ENCODE data around the gene HS3ST6. TPM values are rescaled to one million over a fixed set of nuclear protein-coding genes. Genes with fewer than 3 reads are reported as not detected.
"Not testable (repeated sequence)": the region's sequence is repeated elsewhere in the genome, so short reads cannot be mapped to it uniquely, and the experiment has no call there.

The HS3ST6 gene
- total RNA-seq, 6 experiments from 2014 or later, result not detected

DNA sequence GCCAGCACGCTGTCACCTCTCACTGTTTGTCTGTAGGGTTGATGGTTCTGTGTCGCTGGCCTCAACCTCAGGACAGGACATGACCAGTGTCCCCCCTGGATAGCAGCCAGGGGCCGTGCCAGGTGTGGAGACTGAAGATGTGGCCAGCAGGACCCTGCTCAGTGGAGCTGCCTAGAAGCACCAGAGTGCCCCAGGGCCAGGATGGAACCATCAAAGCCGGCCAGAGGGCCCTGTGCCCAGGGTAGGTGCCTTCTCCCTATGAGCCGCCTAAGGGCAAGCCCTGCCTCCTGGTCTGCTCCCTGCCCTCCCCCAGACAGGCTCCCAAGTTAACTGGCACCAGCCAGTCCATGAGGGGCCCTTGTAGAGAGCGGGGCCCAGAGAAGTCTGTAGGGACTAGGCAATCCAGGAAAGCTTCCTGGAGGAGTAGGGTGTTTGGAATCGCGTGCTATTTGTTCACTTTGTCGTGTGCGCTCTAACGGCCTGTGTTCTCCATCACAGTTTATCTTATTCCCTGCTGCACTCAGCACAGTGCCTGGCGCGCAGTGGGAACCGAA is 40.6 kb upstream of the HS3ST6 start:
- Mint-ChIP-seq H3K27ac (peak overlapping the region; percentile 90), H3K9me3 (peaks cover 23% of the 10 kb centered on the region), H3K36me3 (ENCODE audit: low read depth) (peaks cover 38% of the 10 kb centered on the region), H3K4me3 (peak overlapping the region; percentile 94), H3K27me3 (ENCODE audit: insufficient read depth) (peaks cover 42% of the 10 kb centered on the region), H3K4me1 (ENCODE audit: low read depth) (peaks cover 30% of the 10 kb centered on the region)
- TF ChIP-seq, protein P1, sequence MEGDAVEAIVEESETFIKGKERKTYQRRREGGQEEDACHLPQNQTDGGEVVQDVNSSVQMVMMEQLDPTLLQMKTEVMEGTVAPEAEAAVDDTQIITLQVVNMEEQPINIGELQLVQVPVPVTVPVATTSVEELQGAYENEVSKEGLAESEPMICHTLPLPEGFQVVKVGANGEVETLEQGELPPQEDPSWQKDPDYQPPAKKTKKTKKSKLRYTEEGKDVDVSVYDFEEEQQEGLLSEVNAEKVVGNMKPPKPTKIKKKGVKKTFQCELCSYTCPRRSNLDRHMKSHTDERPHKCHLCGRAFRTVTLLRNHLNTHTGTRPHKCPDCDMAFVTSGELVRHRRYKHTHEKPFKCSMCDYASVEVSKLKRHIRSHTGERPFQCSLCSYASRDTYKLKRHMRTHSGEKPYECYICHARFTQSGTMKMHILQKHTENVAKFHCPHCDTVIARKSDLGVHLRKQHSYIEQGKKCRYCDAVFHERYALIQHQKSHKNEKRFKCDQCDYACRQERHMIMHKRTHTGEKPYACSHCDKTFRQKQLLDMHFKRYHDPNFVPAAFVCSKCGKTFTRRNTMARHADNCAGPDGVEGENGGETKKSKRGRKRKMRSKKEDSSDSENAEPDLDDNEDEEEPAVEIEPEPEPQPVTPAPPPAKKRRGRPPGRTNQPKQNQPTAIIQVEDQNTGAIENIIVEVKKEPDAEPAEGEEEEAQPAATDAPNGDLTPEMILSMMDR (IDR thresholded peaks at IDR 0.05), result no peak
- no peak for DNase-seq

DNA sequence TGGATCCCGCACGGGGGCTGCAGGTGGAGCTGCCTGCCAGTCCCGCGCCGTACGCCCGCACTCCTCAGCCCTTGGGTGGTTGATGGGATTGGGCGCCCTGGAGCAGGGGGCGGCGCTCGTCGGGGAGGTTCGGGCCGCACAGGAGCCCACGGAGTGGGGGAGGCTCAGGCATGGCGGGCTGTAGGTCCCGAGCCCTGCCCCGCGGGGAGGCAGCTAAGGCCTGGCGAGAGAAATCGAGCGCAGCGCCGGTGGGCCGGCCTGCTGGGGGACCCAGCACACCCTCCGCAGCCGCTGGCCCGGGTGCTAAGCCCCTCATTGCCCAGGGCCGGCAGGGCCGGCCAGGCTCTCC is 39.9 kb upstream of the HS3ST6 start:
- not testable (repeated sequence) for DNase-seq, H3K4me3 Mint-ChIP-seq, H3K27ac Mint-ChIP-seq
- peaks cover 31% of the 10 kb centered on the region for H3K36me3 Mint-ChIP-seq (ENCODE audit: low read depth)
- peaks cover 37% of the 10 kb centered on the region for H3K27me3 Mint-ChIP-seq (ENCODE audit: insufficient read depth)
- peaks cover 16% of the 10 kb centered on the region for H3K9me3 Mint-ChIP-seq
- H3K4me1 Mint-ChIP-seq (ENCODE audit: low read depth), result peaks cover 24% of the 10 kb centered on the region

DNA sequence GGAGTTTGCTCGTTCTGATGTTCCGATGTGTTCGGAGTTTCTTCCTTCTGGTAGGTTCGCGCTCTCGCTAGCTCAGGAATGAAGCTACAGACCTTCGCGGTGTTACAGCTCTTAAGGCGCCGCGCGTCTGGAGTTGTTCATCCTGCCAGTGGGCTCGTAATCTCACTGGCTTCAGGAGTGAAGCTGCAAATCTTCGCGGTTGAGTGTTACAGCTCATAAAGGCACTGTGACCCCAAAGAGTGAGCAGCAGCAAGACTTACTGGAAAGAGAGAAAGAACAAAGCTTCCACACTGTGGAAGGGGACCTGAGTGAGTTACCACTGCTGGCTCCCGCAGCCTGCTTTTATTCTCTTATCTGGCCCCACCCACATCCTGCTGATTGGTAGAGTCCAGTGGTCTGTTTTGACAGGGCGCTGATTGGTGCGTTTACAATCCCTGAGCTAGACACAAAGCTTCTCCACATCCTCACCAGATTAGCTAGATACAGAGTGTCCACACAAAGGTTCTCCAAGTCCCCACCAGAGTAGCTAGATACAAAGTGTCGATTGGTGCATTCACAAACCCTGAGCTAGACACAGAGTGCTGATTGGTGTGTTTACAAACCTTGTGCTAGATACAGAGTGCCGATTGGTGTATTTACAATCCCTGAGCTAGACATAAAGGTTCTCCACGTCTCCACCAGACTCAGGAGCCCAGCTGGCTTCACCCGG is 39.4 kb upstream of the HS3ST6 start:
- H3K4me1 Mint-ChIP-seq (ENCODE audit: low read depth), result peaks cover 20% of the 10 kb centered on the region
- not testable (repeated sequence) for H3K27ac Mint-ChIP-seq, DNase-seq, H3K4me3 Mint-ChIP-seq
- peaks cover 37% of the 10 kb centered on the region for H3K27me3 Mint-ChIP-seq (ENCODE audit: insufficient read depth)
- H3K36me3 Mint-ChIP-seq (ENCODE audit: low read depth), result peaks cover 26% of the 10 kb centered on the region
- H3K9me3 Mint-ChIP-seq, result peaks cover 13% of the 10 kb centered on the region

DNA sequence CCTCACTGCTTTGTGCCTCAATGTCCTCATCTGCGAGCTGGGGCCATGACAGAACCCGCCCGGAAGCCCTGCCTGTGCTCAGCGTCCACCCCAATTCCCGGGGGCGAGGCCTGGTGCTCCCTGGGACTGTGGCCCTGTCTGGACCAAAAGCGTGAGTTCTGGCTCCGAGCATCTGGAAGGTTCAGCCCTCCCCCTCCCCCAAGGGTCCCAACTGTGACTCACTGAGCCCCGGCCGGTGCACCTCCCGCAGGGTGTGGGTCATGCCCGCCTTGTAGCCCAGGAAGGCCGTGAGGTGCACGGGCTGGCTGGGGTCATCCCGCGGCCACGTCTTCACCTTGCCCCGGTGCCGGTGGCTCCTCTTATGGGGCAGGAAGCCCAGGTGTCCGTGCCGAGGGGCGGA is 35.5 kb upstream of the HS3ST6 start:
- TF ChIP-seq, protein P1 (IDR thresholded peaks at IDR 0.05), result no peak
- H3K27ac Mint-ChIP-seq, result no peak overlapping the region

DNA sequence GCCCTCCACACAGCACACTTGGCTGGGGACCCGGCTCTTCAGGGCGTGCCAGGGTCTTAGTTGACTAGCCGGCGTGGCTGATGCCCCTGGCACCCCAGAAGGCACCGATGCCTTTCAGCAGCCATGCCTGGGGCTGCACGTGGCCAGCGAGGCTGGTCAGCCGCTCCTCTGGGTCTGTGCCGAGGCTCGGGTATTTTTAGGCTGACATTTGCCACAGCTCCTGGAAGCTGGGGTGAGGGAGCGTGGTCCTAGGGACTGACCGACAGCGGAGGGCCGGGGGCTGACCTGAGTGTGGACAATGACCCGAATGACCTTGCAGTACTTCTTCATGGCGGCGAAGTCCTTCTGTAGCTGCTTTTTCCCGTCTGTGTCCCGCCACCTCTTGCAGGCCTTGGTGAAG is 32.3 kb upstream of the HS3ST6 start:
- Mint-ChIP-seq H3K27me3 (ENCODE audit: insufficient read depth) (peaks cover 10% of the 10 kb centered on the region), H3K9me3 (no peaks in the 10 kb centered on the region), H3K4me1 (ENCODE audit: low read depth) (no peaks in the 10 kb centered on the region), H3K36me3 (ENCODE audit: low read depth) (no peaks in the 10 kb centered on the region), H3K27ac (no peak overlapping the region), H3K4me3 (no peak overlapping the region)
- DNase-seq, result no peak
- TF ChIP-seq, protein P1 (IDR thresholded peaks at IDR 0.05), result no peak

More for the DNA sequence above, 35.5 kb upstream of the HS3ST6 start:
- H3K36me3 Mint-ChIP-seq (ENCODE audit: low read depth), result no peaks in the 10 kb centered on the region
- no peaks in the 10 kb centered on the region for H3K4me1 Mint-ChIP-seq (ENCODE audit: low read depth)
- no peaks in the 10 kb centered on the region for H3K9me3 Mint-ChIP-seq
- no peak overlapping the region for H3K4me3 Mint-ChIP-seq
- no peak for DNase-seq
- peaks cover 21% of the 10 kb centered on the region for H3K27me3 Mint-ChIP-seq (ENCODE audit: insufficient read depth)

DNA sequence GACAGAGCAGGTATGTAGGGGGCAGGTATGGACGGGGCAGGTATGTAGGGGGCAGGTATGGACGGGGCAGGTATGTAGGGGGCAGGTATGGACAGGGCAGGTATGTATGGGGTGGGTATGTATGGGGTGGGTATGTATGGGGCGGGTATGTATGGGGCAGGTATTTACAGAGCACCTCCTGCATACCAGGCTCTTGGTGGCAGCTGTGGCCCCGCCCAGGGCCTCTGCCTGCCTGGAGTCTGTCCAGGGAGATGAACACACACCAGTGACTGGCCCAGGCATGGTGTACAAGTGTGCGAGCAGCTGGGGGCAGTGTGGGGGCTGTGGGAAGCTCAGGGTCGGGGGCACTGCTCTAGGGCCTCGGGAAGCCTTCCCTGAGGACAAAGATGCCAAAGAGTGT is 31.8 kb upstream of the HS3ST6 start:
- DNase-seq, result no peak
- TF ChIP-seq, protein P1 (IDR thresholded peaks at IDR 0.05), result no peak
- H3K27ac Mint-ChIP-seq, result no peak overlapping the region
- no peaks in the 10 kb centered on the region for H3K36me3 Mint-ChIP-seq (ENCODE audit: low read depth)
- H3K4me1 Mint-ChIP-seq (ENCODE audit: low read depth), result no peaks in the 10 kb centered on the region
- no peak overlapping the region for H3K4me3 Mint-ChIP-seq
- H3K9me3 Mint-ChIP-seq, result no peaks in the 10 kb centered on the region
- peaks cover 9% of the 10 kb centered on the region for H3K27me3 Mint-ChIP-seq (ENCODE audit: insufficient read depth)

Data from HFFc6 (cell line).